Lower leg skin (tissue), 4 donors: ENCODE results near the gene NLRP1. TPM values are rescaled to one million over a fixed set of nuclear protein-coding genes. Genes with fewer than 3 reads are reported as not detected.
A peak's percentile ranks its signal among the peaks of the same experiment; 100 is the strongest.

Experiments
- DNase-seq, 2 donors: peaks; one replicate each; pipeline ENCODE4 v3.0.0-alpha.2; 2019; ENCODE audit warnings: low spot score in 2 of 2
- H3K4me3 ChIP-seq: fragments of 200-600 bp; sonication (generic); 2 replicates; pipeline ENCODE4 v1.5.1; 2017; ENCODE audit warnings: mild to moderate bottlenecking, low read depth; ENCODE audit not compliant: poor library complexity, severe bottlenecking
- POLR2A ChIP-seq, 2 donors: fragments of 450-650 bp; IDR thresholded peaks; one replicate each; pipeline ENCODE4 v1.6.1; 2016 to 2017; ENCODE audit warnings: antibody characterized with exemption in 2 of 2, mild to moderate bottlenecking in 1 of 2, moderate library complexity in 1 of 2
- WGBS, 2 donors: methylation state at CpG; one replicate each; pipeline ENCODE4 v1.1.5; 2018; 5-methylcytosine and 5-hydroxymethylcytosine counted together
- intact Hi-C: fragments of 100-400 bp; cut with DNase I; formaldehyde crosslinking; loops from one replicate; pipeline ENCODE4 v1.15.0; 2023; ENCODE audit warnings: low total_unique reads
- total RNA-seq, 4 donors: library from RNA; depleted of rRNA; stranded (reverse); fragments of >200 nt; gene quantifications; one replicate each; pipeline ENCODE4 v1.1.0, GENCODE V29; 2016
- TF ChIP-seq, protein P1 (sequence below), 3 donors: fragments of 450-650 bp; IDR thresholded peaks; one replicate each; pipeline ENCODE4 v1.5.1; 2016; ENCODE audit warnings: antibody characterized with exemption in 3 of 3, mild to moderate bottlenecking in 3 of 3, moderate library complexity in 2 of 3

Gene NLRP1
- total RNA-seq, 4 donors from 2014 or later: 55.5 to 163 (median 68.9) TPM

DNA sequence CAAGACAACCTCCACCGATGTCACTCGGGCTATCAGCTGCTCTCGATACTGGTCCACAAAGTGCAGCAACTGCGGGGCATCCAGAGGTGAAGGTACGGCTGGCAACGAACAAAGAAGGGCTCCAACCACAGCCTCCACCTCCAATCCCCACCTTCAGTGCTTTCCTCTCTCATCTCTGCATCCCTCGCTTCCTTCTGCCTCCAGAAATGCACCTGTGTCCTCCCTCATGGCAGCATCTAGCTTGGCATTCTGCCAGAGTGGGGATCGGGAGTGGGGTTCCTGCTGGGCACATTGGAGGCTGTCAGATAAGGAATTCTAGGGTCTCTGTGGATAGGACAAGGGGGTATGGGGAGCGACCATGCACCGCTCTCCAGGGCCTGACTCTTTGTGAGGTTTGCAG is 69.3 kb downstream of the NLRP1 start:
- intact Hi-C loops: no loop called here
- no peak overlapping the region for H3K4me3 ChIP-seq
- WGBS, 2 donors: 94 to 95% methylated on average over 10 of the region's 10 CpGs
- TF ChIP-seq, protein P1, sequence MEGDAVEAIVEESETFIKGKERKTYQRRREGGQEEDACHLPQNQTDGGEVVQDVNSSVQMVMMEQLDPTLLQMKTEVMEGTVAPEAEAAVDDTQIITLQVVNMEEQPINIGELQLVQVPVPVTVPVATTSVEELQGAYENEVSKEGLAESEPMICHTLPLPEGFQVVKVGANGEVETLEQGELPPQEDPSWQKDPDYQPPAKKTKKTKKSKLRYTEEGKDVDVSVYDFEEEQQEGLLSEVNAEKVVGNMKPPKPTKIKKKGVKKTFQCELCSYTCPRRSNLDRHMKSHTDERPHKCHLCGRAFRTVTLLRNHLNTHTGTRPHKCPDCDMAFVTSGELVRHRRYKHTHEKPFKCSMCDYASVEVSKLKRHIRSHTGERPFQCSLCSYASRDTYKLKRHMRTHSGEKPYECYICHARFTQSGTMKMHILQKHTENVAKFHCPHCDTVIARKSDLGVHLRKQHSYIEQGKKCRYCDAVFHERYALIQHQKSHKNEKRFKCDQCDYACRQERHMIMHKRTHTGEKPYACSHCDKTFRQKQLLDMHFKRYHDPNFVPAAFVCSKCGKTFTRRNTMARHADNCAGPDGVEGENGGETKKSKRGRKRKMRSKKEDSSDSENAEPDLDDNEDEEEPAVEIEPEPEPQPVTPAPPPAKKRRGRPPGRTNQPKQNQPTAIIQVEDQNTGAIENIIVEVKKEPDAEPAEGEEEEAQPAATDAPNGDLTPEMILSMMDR (IDR thresholded peaks at IDR 0.05): no peak
- no peak for TF ChIP-seq POLR2A (IDR thresholded peaks at IDR 0.05)
- DNase-seq: no peak

DNA sequence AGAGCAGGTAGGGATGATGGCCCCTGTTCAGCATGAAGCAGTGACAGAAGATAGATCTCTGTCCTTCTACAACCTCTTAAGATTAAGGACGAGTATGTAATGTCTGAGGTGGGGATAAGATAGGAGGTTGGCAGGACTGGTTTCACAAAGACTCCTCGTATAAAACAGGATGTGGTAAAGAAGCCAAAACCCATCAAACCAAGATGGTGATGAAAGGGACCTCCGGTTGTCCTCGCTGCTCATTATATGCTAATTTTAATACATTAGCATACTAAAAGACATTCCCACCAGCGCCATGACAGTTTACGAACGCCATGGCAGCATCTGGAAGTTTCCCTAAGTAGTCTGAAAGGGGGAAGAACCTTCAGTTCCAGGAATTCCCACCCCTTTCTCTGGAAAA is 70.7 kb downstream of the NLRP1 start:
- intact Hi-C loops: no loop called here
- TF ChIP-seq, protein P1 (IDR thresholded peaks at IDR 0.05): no peak
- TF ChIP-seq POLR2A (IDR thresholded peaks at IDR 0.05): no peak
- H3K4me3 ChIP-seq: no peak overlapping the region
- peak in 1 of 2 donors; percentile 15 for DNase-seq
- 82% methylated on average over 7 of the region's 7 CpGs for WGBS, 2 donors

GRCh38 chr17:5511401-5512225 is 72.7 kb downstream of the NLRP1 start:
- intact Hi-C loops: no loop called here
- WGBS, 2 donors: 47 to 60% methylated on average over 17 of the region's 17 CpGs
- no peak for TF ChIP-seq POLR2A (IDR thresholded peaks at IDR 0.05)
- TF ChIP-seq, protein P1 (IDR thresholded peaks at IDR 0.05): no peak
- peak in 1 of 2 donors; percentile 80 for DNase-seq
- H3K4me3 ChIP-seq: no peak overlapping the region

- no peak overlapping the region for H3K4me3 ChIP-seq
- WGBS, 2 donors: 39 to 65% methylated on average over 8 of the region's 8 CpGs
- intact Hi-C loops: no loop called here
- no peak for TF ChIP-seq POLR2A (IDR thresholded peaks at IDR 0.05)
- TF ChIP-seq, protein P1 (IDR thresholded peaks at IDR 0.05): no peak
- DNase-seq: no peak
These were observed 73.5 kb downstream of the NLRP1 start for GRCh38 chr17:5510771-5511170.

DNA sequence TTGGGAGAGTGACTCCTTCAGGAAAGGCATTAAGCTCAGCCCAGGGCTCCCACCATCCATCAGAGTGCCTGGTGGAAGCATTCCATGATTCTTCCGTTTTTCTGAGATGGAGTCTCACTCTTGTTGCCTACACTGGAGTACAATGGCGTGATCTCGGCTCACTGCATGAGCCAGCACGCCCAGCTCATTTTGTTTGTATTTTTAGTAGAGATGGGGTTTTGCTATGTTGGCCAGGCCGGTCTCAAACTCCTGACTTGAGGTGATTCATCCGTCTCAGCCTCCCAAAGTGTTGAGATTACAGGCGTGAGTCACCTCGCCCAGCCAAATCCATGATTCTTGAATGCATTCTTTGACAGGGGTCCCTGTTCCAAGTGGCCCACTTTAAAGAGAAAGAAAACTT is 74.8 kb downstream of the NLRP1 start:
- peak in 1 of 2 donors; percentile 54 for DNase-seq
- 70 to 79% methylated on average over 8 of the region's 8 CpGs for WGBS, 2 donors
- intact Hi-C loops: no loop called here

More for the DNA sequence above, 74.8 kb downstream of the NLRP1 start:
- TF ChIP-seq, protein P1 (IDR thresholded peaks at IDR 0.05): no peak
- TF ChIP-seq POLR2A (IDR thresholded peaks at IDR 0.05): no peak
- no peak overlapping the region for H3K4me3 ChIP-seq
